Activated CD4-positive, alpha-beta T cell treated with anti-CD3 and anti-CD28 coated beads for 36 hours (primary cell): ENCODE data around the gene BCL7B. TPM values are rescaled to one million over a fixed set of nuclear protein-coding genes. Genes with fewer than 3 reads are reported as not detected.

Experiments
- ATAC-seq: fragments of 200-7000 bp; cut with Tn5 transposase; one replicate; pipeline ENCODE4 v1.10.0; 2021; ENCODE audit warnings: mild to moderate bottlenecking, moderate library complexity
- CTCF ChIA-PET: fragments of 350-600 bp; sonication (Branson Sonifier 250); formaldehyde crosslinking; loops from one replicate; lab custom pipeline; 2021; ENCODE audit warnings: antibody characterized with exemption; lab: Charles Lee
- POLR2A ChIA-PET: fragments of 350-600 bp; sonication (Branson Sonifier 250); formaldehyde crosslinking; loops from one replicate; lab custom pipeline; 2021; ENCODE audit warnings: antibody characterized with exemption, inconsistent platforms; lab: Charles Lee
- DNase-seq: peaks from one replicate; pipeline ENCODE4 v3.0.0-alpha.2; 2020
- H3K27ac Mint-ChIP-seq: one replicate; pipeline ENCODE4 v1.8.0; 2021; ENCODE audit warnings: mixed read lengths
- H3K27me3 Mint-ChIP-seq: one replicate; pipeline ENCODE4 v1.8.0; 2021; ENCODE audit warnings: mixed read lengths
- H3K36me3 Mint-ChIP-seq: one replicate; pipeline ENCODE4 v1.8.0; 2021; ENCODE audit warnings: low read depth, mixed read lengths
- H3K4me1 Mint-ChIP-seq: one replicate; pipeline ENCODE4 v1.8.0; 2021; ENCODE audit warnings: mixed read lengths
- H3K4me3 Mint-ChIP-seq: one replicate; pipeline ENCODE4 v1.8.0; 2021; ENCODE audit warnings: mild to moderate bottlenecking, moderate library complexity, mixed read lengths
- H3K9me3 Mint-ChIP-seq: one replicate; pipeline ENCODE4 v1.8.0; 2021; ENCODE audit warnings: low read depth, mixed read lengths
- intact Hi-C, 2 experiments: fragments of 100-400 bp; cut with DNase I in 1 of 2; cut with micrococcal nuclease in 1 of 2; formaldehyde crosslinking; loops; one replicate each; pipeline versions ENCODE4 v1.14.2 to v1.15.1; 2022 to 2024; cut with DNase I, micrococcal nuclease
- total RNA-seq, 2 experiments: library from RNA; stranded (reverse); gene quantifications; one replicate each; pipeline ENCODE4 v1.2.3, GENCODE V29; 2021

Gene BCL7B
- total RNA-seq, 2 experiments from 2014 or later, result 43.2 to 86.5 TPM

DNA sequence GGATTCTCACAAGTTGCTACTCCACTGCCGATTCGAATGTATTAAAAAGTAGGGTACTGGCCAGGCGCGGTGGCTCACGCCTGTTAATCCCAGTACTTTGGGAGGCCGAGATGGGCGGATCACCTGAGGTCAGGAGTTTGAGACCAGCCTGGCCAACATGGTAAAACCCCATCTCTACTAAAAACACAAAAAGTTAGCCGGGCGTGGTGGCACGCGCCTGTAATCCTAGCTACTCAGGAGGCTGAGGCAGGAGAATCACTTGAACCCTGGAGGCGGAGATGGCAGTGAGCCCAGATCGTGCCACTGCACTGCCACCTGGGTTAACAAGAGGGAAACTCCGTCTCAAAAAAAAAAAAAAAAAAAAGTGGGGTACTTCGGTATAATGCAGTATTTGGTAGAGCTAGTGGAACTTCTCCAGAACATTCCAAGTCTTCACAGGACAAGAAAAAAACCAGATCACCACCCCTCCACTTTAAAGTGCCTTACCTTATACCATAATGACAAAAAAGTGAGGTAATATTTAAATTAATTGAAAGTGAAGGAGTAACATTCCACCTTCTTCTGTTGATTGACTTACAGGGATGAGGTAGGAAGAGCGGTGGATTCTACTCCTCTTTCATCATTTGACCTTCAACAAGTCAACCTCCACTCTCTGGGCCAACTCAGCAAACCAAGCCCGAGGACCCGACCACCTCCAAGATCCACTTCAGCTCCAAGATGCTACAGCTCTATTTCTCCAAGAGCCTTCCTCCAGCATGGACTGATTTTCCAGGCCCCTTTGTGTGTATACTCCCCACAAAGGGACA, 37.4 kb downstream of the BCL7B start:
- ChIA-PET CTCF (interaction anchor here (0.6 to 0.7 kb wide), 3 partner anchors 15 to 205 kb away, joined by 3 to 4 read pairs (median 3); no protein-coding TSS in a partner anchor), POLR2A (interaction anchor here (0.7 kb wide), 1 partner anchor 641 kb away, joined by 4 read pairs; no protein-coding TSS in a partner anchor)
- Mint-ChIP-seq H3K9me3 (no peaks in the 10 kb centered on the region), H3K27ac (peak overlapping the region; percentile 98), H3K4me3 (peak overlapping the region; percentile 99), H3K4me1 (peaks cover 46% of the 10 kb centered on the region), H3K27me3 (no peaks in the 10 kb centered on the region), H3K36me3 (peaks cover 43% of the 10 kb centered on the region)
- intact Hi-C loops, result loop anchor here (5.0 to 10.0 kb wide), 3 partner anchors 322 to 1137 kb away; partner anchors contain the start of genes GTF2I (in 1 of the 2) and METTL27 (in 1 of the 2)
- DNase-seq (peak; percentile 61), ATAC-seq (no peak)

DNA sequence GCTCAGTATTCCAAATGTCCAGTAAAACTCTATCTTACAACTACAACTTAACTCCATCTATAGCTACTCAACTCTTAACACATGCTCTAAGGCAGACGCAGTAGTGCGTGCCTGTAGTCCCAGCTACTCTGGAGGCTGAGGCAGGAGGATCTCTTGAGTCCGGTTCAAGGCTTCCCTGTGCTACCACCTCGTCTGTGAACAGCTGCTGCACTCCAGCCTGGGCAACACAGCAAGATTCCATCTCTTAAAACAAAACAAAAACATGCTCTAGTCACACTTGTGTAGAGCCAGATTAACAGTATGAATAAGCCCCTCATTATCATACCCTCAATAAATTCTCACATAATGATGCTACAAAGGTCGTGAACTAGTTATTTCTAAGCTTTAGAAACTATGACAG, 39.0 kb downstream of the BCL7B start:
- peaks cover 47% of the 10 kb centered on the region for H3K4me1 Mint-ChIP-seq
- H3K36me3 Mint-ChIP-seq, result peaks cover 55% of the 10 kb centered on the region
- no peak for DNase-seq
- H3K27ac Mint-ChIP-seq, result peak overlapping the region; percentile 9
- no peaks in the 10 kb centered on the region for H3K27me3 Mint-ChIP-seq
- no peaks in the 10 kb centered on the region for H3K9me3 Mint-ChIP-seq
- ChIA-PET POLR2A (interaction anchor here (0.6 to 0.7 kb wide), 2 partner anchors 38 to 65 kb away, joined by 3 read pairs; no protein-coding TSS in a partner anchor), CTCF (interaction anchor here (0.6 to 2.0 kb wide), 5 partner anchors 10 to 207 kb away, joined by 3 to 5 read pairs (median 4); no protein-coding TSS in a partner anchor)
- no peak for ATAC-seq
- peak overlapping the region; percentile 99 for H3K4me3 Mint-ChIP-seq
- intact Hi-C loops, result no loop called here

- Mint-ChIP-seq H3K27ac (peak overlapping the region; percentile 31), H3K4me3 (no peak overlapping the region), H3K4me1 (peaks cover 50% of the 10 kb centered on the region), H3K27me3 (no peaks in the 10 kb centered on the region), H3K36me3 (peaks cover 58% of the 10 kb centered on the region), H3K9me3 (no peaks in the 10 kb centered on the region)
- ChIA-PET POLR2A (no interaction called here), CTCF (interaction anchor here (2.0 kb wide), 1 partner anchor 208 kb away, joined by 5 read pairs; no protein-coding TSS in a partner anchor)
- ATAC-seq (no peak), DNase-seq (no peak)
- intact Hi-C loops, result no loop called here
Observed at GRCh38 chr7:73517241-73517995, 40.1 kb downstream of the BCL7B start.

DNA sequence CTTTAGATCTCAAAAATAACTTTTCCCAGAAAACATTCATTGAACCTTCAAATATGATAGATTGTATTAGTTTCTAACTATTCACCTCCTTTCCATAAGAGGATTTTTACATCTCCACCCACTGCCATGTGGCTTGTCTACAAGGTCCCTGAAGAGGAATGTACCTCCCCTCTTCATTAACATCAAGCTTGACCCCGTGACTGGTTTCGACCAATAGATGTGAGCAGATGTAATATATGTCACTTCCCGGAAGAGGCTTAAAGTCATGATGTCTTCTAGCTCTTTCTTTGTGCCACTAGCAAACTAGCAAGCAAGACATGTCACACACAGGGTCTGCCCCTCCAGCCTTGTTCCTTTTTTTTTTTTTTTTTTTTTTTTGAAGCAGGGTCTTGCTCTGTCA, 42.3 kb downstream of the BCL7B start:
- DNase-seq, result no peak
- peaks cover 51% of the 10 kb centered on the region for H3K4me1 Mint-ChIP-seq
- H3K4me3 Mint-ChIP-seq, result no peak overlapping the region

GRCh38 chr7:73512018-73512780, 45.3 kb downstream of the BCL7B start:
- ATAC-seq, result no peak
- POLR2A ChIA-PET, result interaction anchor here (0.7 kb wide), 1 partner anchor 10 kb away, joined by 3 read pairs; the partner anchor contains the start of gene BAZ1B
- Mint-ChIP-seq H3K27me3 (no peaks in the 10 kb centered on the region), H3K36me3 (peaks cover 53% of the 10 kb centered on the region), H3K27ac (no peak overlapping the region), H3K4me1 (peaks cover 25% of the 10 kb centered on the region), H3K9me3 (no peaks in the 10 kb centered on the region), H3K4me3 (no peak overlapping the region)
- no peak for DNase-seq
- CTCF ChIA-PET, result interaction anchor here (0.7 kb wide), 1 partner anchor 35 kb away, joined by 4 read pairs; no protein-coding TSS in a partner anchor
- intact Hi-C loops, result no loop called here

More for the DNA sequence above, 42.3 kb downstream of the BCL7B start:
- ATAC-seq, result peak; percentile 62
- ChIA-PET CTCF (no interaction called here), POLR2A (interaction anchor here (0.6 to 1.1 kb wide), 2 partner anchors 9 to 11 kb away, joined by 5 to 6 read pairs; no protein-coding TSS in a partner anchor)
- intact Hi-C loops, result no loop called here
- Mint-ChIP-seq H3K27me3 (no peaks in the 10 kb centered on the region), H3K9me3 (no peaks in the 10 kb centered on the region), H3K27ac (peak overlapping the region; percentile 29), H3K36me3 (peaks cover 62% of the 10 kb centered on the region)

GRCh38 chr7:73509463-73509862, 48.0 kb downstream of the BCL7B start:
- CTCF ChIA-PET, result interaction anchor here (0.6 kb wide), 1 partner anchor 40 kb away, joined by 3 read pairs; no protein-coding TSS in a partner anchor
- Mint-ChIP-seq H3K27me3 (no peaks in the 10 kb centered on the region), H3K9me3 (no peaks in the 10 kb centered on the region), H3K4me1 (peaks cover 17% of the 10 kb centered on the region), H3K27ac (no peak overlapping the region), H3K36me3 (peaks cover 53% of the 10 kb centered on the region), H3K4me3 (no peak overlapping the region)
- intact Hi-C loops, result no loop called here
- POLR2A ChIA-PET, result no interaction called here
- DNase-seq (no peak), ATAC-seq (no peak)

GRCh38 chr7:73507556-73507955, 49.9 kb downstream of the BCL7B start:
- intact Hi-C loops, result no loop called here
- no peak for ATAC-seq
- Mint-ChIP-seq H3K27ac (no peak overlapping the region), H3K27me3 (no peaks in the 10 kb centered on the region), H3K4me3 (no peak overlapping the region), H3K4me1 (peaks cover 5% of the 10 kb centered on the region), H3K36me3 (peaks cover 59% of the 10 kb centered on the region), H3K9me3 (no peaks in the 10 kb centered on the region)
- DNase-seq, result no peak
- ChIA-PET CTCF (interaction anchor here (1.3 kb wide), 1 partner anchor 14 kb away, joined by 3 read pairs; no protein-coding TSS in a partner anchor), POLR2A (no interaction called here)

DNA sequence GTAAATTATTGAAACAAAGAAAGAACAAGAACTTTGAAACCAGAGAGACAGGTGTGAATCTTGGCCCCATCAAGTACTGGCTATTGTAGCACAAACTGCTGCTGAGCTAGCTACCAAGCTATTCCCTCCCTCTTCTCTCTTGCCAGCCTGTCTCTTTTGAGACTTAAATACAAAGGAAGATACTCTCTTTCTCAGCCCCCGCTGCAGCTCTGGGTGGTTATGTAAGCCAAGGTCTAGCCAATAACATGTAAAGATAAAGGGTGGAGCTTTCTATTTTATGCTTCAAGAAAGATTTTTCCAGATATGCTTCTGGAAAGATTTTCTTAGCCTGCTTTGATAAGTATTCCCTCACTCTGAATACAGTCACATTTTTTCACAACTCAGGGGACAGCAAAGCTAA, 52.6 kb downstream of the BCL7B start:
- H3K36me3 Mint-ChIP-seq, result peaks cover 53% of the 10 kb centered on the region
- no peaks in the 10 kb centered on the region for H3K9me3 Mint-ChIP-seq
- intact Hi-C loops, result no loop called here

DNA sequence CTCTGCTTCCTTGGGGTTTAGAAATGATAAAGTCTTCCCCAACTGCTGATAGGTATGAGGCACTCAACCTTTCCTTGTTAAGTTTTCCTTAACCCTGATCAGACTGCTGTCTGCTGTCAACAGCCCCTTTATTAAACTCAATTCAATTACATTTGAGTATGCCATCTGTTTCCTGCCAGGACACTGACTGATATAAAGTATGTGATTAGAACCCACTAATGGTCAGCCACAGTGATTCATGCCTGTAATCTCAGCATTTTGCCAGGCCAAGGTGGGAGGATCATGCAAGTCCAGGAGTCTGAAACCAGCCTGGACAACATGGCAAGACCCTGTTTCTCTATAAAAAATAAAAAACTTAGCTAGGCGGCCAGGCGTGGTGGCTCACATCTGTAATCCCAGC, 53.5 kb downstream of the BCL7B start:
- H3K4me1 Mint-ChIP-seq, result no peaks in the 10 kb centered on the region

More for the DNA sequence above, 52.6 kb downstream of the BCL7B start:
- ChIA-PET POLR2A (interaction anchor here (0.6 to 0.8 kb wide), 2 partner anchors 45 to 243 kb away, joined by 3 to 5 read pairs; no protein-coding TSS in a partner anchor), CTCF (interaction anchor here (0.6 to 1.5 kb wide), 4 partner anchors 14 to 54 kb away, joined by 3 to 5 read pairs (median 4); no protein-coding TSS in a partner anchor)
- ATAC-seq (no peak), DNase-seq (no peak)
- no peak overlapping the region for H3K4me3 Mint-ChIP-seq
- H3K27me3 Mint-ChIP-seq, result no peaks in the 10 kb centered on the region
- H3K4me1 Mint-ChIP-seq, result no peaks in the 10 kb centered on the region
- H3K27ac Mint-ChIP-seq, result no peak overlapping the region

GRCh38 chr7:73503229-73503628, 54.3 kb downstream of the BCL7B start:
- intact Hi-C loops, result no loop called here
- Mint-ChIP-seq H3K9me3 (no peaks in the 10 kb centered on the region), H3K4me3 (no peak overlapping the region), H3K27ac (no peak overlapping the region), H3K36me3 (peaks cover 55% of the 10 kb centered on the region), H3K4me1 (no peaks in the 10 kb centered on the region), H3K27me3 (no peaks in the 10 kb centered on the region)
- POLR2A ChIA-PET, result no interaction called here
- CTCF ChIA-PET, result interaction anchor here (1.0 kb wide), 1 partner anchor 58 kb away, joined by 3 read pairs; no protein-coding TSS in a partner anchor
- no peak for DNase-seq
- no peak for ATAC-seq

More for the DNA sequence above, 53.5 kb downstream of the BCL7B start:
- CTCF ChIA-PET, result interaction anchor here (1.0 to 1.5 kb wide), 3 partner anchors 16 to 57 kb away, joined by 3 to 5 read pairs (median 4); no protein-coding TSS in a partner anchor
- ATAC-seq (no peak), DNase-seq (no peak)
- Mint-ChIP-seq H3K36me3 (peaks cover 55% of the 10 kb centered on the region), H3K27ac (no peak overlapping the region), H3K27me3 (no peaks in the 10 kb centered on the region), H3K4me3 (no peak overlapping the region), H3K9me3 (no peaks in the 10 kb centered on the region)
- POLR2A ChIA-PET, result interaction anchor here (0.6 kb wide), 1 partner anchor 11 kb away, joined by 6 read pairs; no protein-coding TSS in a partner anchor
- intact Hi-C loops, result no loop called here
